Iris pigment epithelial cell (primary cell): ENCODE results near the gene KRT6A.
A peak's percentile ranks its signal among the peaks of the same experiment; 100 is the strongest.
"Not testable (repeated sequence)": the region's sequence is repeated elsewhere in the genome, so short reads cannot be mapped to it uniquely, and the experiment has no call there.

Source experiments
- DNase-seq: peaks from one replicate; pipeline ENCODE4 v3.0.0-alpha.2; 2011; ENCODE audit warnings: low read depth

The KRT6A gene

DNA sequence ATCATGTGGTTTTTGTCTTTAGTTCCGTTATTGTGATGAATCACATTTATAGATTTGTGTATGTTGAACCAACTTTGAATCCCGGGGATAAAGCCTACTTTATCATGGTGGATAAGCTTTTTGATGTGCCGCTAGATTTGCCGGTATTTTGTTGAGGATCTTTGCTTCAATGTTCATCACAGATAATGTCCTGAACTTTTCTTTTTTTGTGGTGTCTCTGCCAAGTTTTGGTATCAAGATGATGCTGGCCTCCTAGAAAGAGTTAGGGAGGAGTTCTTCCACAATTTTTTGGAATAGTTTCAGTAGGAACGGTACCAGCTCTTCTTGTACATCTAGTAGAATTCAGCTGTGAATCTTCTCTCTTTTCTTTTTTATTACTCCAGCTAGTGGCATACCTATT lies 34.2 kb downstream of the KRT6A start:
- no peak for DNase-seq

DNA sequence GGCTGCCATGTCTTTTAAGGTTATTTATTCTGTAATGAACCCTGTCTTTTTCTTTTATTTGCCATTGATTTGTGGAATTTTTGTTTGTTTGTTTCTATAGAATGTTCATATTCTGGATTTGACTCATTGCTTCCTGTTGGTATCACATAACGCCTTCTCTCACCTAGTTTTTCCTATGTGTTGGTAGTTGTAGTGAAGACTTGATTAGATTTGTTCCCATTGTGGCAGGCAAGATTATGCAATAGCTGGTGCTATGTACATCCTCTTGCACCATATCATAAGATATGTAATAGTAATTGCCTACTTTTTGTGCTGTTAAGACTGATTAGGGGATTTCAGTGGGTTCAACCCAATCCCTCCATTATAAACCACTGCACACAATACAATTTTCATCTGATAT lies 37.2 kb downstream of the KRT6A start:
- DNase-seq: peak; percentile 50

DNA sequence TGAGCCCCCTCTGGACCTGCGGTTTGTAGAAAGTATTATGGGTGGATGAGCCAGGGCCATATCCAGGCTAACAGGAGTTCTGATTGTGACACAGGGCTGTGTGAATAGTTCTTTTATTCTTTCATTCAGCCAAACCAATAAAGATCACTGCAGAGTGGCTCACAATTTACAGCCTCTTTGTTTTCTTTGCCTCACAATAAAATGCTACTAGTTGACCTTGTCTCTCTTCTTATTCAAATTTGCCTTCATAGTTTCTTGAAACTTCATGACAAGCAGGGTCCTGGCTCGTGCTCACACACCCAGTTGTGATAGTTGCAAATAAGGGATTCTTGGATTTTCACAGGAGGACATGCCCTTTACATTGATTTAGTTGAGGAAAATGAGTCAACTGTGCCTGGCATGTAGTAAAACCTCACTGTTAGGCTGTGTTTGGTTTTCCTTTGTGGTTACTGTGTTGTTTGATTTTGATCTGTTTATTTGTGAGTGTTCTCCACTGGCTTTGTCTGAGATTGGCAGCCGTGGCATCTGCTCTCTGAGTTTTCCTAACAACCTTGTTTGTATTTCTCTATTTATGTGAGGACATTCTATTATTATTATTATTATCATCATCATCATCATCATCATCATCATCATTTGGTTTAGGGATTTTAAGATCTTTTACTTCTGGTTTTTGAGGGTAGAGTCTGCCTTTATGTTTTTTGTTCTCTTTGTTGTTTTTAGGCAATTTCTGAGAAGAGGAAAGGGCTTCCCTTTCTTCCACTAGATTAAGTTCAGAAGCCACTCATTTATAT lies 38.5 kb downstream of the KRT6A start:
- DNase-seq: no peak

- DNase-seq: no peak
Measured at GRCh38 chr12:52452101-52452500, 41.0 kb downstream of the KRT6A start, which contains the start of gene KRT6B. Gene KRT6B, minus strand, starts transcription at chr12:52452146. Its CDS starts 68 bp downstream, at chr12:52452078.

GRCh38 chr12:52448228-52448627 lies 44.8 kb downstream of the KRT6A start:
- DNase-seq: no peak

DNA sequence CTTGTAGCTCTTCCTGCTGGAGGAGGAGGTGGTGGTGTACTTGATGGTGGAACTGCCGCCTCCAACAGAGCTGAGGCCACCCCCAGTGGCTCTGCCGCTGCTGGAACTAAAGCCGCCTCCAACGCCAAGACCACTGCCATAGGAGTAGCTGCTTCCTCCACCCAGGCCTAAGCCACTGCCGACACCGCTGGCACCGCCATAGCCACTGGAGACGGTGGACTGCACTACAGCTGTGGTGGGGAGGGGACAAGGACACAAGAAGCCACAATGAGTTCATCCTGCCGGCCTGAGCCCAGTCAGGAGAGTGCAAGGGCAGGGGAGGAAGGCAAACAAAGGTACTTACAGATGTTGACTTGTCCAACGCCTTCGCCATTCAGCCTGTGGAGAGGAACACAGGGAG lies 45.9 kb downstream of the KRT6A start:
- not testable (repeated sequence) for DNase-seq

DNA sequence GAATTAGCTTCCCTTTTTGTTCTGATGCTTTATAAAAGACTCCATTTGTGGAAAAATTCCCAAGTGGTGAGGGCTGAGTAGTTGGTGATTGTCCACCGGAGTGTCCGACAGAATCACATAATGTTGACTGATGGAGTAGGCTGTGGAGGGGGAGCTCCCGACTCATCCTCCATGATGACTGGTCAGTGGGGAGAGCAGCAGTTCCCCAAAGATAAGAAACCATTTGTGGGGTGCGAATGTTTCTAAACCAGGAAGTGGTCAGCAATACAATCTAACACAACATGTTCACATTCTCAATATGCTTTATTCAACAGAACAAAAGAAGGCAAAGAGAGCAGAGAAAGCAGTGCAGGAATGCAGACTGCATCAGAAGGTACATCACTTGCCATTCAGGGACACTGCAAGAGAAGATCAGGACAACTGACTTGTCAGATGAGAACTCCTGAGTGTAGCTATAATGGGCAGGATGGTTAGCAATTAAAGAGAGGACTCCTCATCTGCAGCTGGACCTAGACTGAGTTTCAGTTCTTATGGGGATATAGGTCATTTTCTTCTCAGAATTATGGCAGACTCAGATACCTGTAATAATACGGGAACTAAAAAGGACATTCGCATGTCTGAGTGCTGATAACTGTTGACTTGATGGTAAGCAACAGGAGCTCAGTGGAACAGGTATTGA lies 46.6 kb downstream of the KRT6A start:
- DNase-seq: no peak

DNA sequence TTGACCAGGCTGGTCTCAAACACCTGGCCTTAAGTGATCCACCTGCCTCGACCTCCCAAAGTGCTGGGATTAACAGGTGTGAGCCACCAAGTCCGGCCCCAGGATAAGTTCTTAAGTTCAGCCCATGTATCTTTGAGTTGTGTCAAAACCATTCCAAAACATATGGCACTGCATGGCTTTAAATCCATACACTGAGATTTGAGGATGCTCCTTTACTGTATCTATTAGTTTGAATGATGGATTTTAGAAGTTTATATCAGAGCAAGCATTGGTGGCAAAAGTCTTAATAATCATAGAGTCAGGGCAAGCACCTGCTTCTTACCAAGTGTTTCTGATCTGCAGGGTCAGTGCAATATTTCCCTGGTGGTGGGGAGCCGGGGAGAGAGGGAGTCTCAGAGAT lies 47.2 kb downstream of the KRT6A start:
- no peak for DNase-seq

DNA sequence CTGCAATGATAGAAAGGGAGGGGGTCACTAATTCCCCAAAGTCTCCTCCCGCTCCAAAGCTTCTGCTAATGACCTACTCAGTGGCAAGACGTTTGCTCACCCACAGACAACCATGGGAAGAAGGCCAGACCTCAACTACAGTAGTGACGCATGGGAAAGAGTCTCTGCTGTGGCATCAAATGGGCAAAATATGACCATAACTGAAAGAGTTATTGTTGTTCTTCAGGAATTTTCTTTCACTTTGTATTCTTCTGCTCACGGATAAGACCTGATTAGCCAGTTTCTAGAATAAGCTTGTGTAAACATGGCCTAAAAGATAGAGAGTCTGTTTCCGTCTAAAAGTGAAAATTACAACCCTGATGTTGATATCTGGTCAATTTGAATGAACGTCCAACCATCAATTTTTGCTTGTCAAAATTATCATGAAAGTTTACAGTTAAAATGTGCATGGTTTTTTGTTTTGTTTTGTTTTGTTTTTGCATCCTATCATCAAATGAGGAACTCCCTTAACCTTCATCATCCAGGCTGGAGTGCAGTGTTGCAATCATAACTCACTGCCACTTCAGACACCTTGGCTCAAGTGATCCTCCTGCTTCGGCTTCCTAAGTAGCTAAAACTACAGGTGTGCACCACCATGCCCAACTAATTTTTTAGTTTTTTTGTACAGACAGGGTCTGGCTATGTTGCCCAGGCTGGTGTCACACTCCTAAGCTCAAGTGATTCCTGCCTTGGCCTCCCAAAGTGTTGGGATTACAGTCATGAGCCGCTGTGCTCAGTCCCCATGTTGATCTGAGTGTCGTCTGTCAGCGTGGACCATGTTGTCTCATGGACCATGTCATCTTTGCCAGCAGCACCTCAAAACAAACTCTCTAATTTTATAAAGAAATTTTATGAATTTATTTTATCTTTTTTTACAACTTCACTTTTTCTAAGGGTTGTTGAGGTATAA lies 48.1 kb downstream of the KRT6A start:
- no peak for DNase-seq

- DNase-seq: no peak
Measured at GRCh38 chr12:52443966-52444365, 49.1 kb downstream of the KRT6A start.

DNA sequence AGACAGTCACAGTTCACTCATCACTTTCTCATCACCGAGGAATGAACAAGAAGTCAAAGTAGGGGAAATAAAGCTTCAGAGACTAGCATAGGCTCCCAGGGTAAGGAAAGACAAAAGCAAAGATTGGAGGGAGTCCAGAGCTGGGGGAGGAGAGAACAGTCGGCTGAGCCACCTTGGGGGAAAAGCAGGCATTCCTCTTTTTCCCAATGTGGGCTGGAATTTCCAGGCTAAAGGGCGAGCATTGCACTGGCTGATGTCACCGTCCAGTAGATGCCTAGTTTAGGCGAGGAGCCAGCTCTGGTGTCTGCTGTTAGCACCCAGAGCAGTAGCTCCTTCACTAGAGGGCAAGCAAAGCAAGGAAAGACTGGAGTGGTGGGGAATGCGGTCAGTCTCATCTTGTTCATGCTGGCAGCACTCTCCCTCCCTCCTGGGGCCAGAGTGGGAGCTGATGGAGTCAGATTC lies 50.4 kb downstream of the KRT6A start:
- DNase-seq: peak; percentile 14

DNA sequence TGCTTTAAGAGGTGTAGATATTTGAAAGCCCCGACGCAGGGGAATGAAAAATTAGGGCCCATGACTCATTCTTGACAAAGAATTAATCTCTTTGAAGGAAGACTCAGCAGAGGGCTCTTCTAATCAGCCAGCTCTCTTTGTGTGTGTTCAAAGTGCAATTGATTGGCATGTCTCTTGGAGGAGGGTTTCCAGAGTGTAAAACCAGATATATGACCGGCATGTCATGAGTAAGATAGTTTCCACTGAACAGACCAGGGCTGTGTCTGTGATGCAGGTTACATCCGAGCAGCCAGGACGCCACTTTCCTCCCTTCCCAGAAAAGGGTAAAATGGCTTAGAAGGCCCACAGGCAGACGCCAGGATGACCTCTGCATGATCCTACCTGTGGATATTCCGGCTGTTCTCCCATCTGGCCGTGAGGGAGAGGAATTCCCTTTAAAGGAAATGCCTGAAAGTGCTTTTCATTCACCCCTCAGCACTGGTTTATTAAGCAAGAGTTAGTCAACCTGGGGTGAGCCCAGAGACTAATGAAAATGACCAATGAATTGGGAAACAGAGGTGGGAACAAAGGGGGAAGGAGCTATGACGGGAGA lies 51.6 kb downstream of the KRT6A start:
- DNase-seq: no peak

GRCh38 chr12:52440821-52441319 lies 52.2 kb downstream of the KRT6A start:
- DNase-seq: peak; percentile 7

DNA sequence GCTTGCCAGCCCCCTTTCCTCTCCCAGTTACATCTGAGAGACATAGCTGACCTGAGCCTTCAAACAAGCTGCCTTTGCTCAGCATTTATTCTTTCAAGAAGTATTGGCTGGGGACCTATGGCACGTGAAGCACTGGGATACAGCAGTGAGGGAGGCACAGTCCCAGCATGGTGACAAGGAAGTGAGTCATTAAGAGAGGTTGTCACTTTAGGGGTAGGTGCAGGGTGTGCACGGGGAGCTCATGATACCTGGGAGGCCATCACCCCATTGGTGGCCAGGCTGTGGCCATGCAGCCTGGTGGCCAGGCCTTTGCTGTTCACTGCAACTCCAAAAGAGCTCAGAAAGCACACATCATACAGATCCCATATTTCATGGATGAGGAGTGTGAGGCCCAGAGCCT lies 53.2 kb downstream of the KRT6A start:
- DNase-seq: no peak

GRCh38 chr12:52439420-52439819 lies 53.6 kb downstream of the KRT6A start:
- no peak for DNase-seq

DNA sequence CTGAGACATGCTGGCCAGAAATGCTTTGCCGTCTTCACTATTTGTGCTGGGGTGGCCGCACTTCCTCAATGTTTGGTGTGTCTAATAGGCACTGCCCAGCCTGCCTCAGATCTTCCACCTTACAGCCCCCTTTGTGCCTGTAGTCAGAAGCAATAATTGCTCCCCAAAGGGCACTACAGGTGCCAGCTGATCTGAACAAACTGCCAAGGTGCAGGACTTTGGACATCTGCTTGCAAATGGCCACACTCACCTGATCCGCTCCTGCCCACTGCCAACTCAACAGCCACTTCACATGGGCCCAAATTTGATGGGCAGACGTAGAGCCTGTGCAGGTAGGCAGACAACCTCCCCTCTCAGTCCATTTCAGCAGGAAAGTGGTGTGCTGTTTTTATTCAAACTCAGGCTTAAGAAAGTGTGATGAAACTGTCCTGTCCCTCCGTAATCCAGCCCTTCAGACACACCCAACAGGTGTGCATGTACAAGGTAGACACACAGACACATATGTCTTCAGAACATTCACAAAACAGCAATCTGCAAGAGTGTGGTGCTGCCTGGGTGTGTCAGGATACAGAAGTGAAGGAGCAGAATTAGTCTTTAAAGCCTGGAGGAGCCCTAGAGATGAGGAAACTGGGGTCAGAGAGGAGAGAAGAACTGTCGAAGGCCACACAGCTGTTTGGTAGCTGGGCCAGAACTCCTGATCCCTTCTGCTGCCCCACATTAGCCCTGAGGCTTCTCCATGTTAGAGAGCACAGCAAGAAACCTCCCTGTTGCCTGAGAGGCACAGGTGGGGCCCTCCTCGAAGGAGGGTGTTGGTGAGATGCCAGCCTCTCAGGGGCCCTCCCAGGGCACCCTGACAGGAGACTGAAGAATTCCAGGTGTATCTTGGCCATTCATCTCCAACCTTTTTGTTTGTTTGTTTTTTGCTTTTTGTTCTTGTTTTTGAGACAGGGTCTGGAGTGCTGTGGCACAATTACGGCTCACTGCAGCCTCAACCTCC lies 54.5 kb downstream of the KRT6A start:
- no peak for DNase-seq

DNA sequence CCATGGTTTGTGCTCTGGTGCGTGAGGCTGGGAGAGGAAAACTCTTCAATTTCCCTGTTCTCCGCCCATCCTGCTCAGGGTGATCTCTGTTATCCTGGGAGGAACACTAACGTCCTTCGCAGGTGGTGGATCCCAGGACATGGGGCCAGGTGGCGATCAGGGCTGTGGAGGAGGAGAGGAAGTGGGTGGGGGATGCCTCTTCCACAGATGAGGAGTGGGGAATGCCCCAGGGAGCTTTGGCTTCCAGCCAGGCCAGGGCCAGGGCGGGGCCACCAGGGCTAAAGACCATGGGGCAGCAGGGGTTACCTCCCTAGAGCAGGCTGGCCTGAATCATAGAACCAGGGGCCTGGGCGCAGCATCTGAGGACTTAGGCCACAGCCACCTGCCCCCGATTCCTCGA lies 55.5 kb downstream of the KRT6A start:
- DNase-seq: no peak
